SH-SY5Y (cell line): ENCODE results near the gene JKAMP.

ENCODE experiments used
- GATA2 ChIP-seq: IDR thresholded peaks from 2 replicates; pipeline ENCODE4 v1.6.1; 2011; ENCODE audit warnings: mild to moderate bottlenecking, low read depth, low read length
- GATA3 ChIP-seq: IDR thresholded peaks from 2 replicates; pipeline ENCODE4 v1.6.1; 2011; ENCODE audit warnings: low read depth, mild to moderate bottlenecking, low read length, moderate library complexity

- TF ChIP-seq GATA2, result no peak
- no peak for TF ChIP-seq GATA3
These were observed 23.4 kb downstream of the JKAMP start for GRCh38 chr14:59507752-59508103.
